GM12891 (cell line): Measurements from ENCODE around the gene NPIPA3.

ENCODE experiments used
- POLR2A ChIP-seq: IDR thresholded peaks from 2 replicates; pipeline ENCODE4 v1.6.1; 2011; ENCODE audit warnings: low read depth, low read length, control low read depth
- POLR2AphosphoS5 ChIP-seq: IDR thresholded peaks from 2 replicates; pipeline ENCODE4 v1.6.1; 2011; ENCODE audit warnings: low read depth, low read length, control low read depth
- TAF1 ChIP-seq: IDR thresholded peaks from 2 replicates; pipeline ENCODE4 v1.6.1; 2011; ENCODE audit warnings: low read depth, low read length, control low read depth

DNA sequence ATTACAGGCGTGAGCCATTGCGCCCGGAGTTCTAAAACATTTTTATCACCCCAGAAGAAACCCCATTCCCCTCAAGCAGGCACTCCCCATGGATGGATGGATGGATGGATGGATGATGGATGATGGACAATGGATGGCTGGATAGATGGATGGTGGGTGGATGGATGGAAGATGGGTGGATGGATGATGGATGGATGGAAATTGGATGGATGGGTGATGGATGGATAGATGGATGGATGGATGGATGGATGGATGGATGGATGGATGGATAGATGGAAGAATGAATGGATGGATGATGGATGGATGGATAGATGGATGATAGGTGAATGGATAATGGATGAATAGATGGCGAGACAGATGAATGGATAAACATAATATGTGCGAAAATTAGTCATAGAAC lies 25.6 kb upstream of the NPIPA3 start:
- no peak for TF ChIP-seq POLR2A
- TF ChIP-seq TAF1 = no peak
- no peak for TF ChIP-seq POLR2AphosphoS5
